Measurements from ENCODE around the gene SHE.

DNA sequence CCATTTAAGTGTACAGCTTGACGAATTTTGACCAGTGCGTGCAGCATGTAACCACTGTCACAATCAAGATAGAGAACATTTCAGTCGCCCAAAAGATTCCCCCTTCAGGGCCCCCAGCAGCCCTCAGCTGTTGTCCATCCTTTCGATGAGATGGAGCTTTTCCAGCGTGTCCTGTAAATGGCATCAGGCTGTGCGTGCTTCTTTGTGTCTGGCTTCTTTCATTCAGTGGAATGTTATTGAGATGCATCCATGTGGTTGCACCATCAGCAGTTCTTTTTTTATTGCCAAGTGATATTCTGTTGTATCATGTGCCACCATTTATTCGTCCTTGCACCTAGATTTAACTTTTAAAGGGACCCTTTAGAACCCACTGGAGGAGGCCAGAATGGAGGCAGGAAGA is 34.4 kb upstream of the SHE start:
- TF ChIP-seq POLR2A (IDR thresholded peaks at IDR 0.05) (no peak), POLR2AphosphoS5 (IDR thresholded peaks at IDR 0.05) (no peak)
- TF ChIP-seq, protein P1, sequence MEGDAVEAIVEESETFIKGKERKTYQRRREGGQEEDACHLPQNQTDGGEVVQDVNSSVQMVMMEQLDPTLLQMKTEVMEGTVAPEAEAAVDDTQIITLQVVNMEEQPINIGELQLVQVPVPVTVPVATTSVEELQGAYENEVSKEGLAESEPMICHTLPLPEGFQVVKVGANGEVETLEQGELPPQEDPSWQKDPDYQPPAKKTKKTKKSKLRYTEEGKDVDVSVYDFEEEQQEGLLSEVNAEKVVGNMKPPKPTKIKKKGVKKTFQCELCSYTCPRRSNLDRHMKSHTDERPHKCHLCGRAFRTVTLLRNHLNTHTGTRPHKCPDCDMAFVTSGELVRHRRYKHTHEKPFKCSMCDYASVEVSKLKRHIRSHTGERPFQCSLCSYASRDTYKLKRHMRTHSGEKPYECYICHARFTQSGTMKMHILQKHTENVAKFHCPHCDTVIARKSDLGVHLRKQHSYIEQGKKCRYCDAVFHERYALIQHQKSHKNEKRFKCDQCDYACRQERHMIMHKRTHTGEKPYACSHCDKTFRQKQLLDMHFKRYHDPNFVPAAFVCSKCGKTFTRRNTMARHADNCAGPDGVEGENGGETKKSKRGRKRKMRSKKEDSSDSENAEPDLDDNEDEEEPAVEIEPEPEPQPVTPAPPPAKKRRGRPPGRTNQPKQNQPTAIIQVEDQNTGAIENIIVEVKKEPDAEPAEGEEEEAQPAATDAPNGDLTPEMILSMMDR (IDR thresholded peaks at IDR 0.05) = no peak
